ENCODE results near the gene FYN.
A peak's percentile ranks its signal among the peaks of the same experiment; 100 is the strongest.

FYN gene

DNA sequence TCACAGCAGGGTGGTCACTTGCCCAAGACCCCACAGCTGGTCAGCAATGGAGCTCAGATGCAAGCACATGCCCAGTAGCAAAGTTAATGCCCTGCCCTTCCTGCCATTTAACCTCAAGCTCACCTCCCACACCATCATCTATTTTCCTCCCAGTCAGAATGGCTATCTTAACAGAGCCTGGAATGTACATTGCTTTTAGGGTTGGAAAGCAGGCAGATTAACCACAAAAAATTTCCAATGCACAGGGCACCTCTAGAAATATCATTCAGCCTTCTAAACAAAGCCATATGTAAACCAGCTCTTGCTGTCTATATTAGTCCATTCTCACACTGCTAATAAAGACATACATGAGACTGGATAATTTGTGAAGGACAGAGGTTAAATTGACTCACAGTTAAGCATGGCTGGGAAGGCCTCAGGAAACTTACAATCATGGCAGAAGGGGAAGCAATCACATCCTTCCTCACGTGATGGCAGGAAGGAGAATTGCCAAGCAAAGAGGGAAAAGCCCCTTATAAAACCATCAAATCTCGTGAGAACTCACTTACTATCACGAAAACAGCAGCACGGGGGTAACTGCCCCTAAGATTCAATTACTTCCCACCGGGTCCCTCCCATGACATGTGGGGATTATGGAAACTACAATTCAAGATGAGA lies 106.9 kb downstream of the FYN start:
- DNase-seq, result peak; percentile 42

DNA sequence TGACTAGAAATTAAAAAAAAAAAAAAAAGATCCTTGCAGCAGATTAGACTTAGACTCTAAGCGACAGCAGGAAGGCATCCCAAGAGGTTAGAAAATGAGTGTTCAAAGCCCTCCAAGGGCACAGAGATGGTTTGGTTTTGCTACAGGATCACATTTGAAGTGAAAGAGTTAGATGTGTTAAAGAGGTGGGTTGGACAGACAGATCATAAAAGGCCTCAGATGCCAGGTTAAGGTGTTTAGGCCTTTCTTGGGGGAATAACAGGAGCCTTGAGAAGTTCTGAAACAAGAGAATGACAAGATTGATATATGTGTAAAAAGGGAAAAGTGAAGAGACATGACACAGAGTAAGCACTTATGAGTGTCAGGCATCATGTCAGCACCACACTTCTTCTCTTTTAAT lies 107.5 kb downstream of the FYN start:
- DNase-seq, result no peak

GRCh38 chr6:111764238-111765175 lies 108.7 kb downstream of the FYN start:
- DNase-seq, result no peak

DNA sequence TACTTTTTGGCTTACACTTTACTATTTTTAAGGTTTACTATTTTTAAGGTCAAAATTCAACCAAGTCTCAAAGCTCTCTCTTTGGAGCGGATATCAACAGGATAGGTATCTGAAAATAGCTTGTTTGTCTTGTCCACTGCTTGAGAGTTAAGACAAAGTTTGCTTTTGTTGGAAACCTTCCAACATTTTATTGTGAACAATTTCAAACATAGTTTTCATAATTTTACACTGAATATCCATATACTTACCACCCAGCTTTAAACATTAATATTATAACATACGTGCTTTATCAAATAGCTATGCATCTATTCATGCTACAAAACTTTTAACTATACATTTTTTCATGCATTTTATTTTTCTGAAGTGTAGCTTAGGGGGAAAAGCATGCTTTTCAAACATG lies 109.9 kb downstream of the FYN start:
- peak; percentile 59 for DNase-seq

DNA sequence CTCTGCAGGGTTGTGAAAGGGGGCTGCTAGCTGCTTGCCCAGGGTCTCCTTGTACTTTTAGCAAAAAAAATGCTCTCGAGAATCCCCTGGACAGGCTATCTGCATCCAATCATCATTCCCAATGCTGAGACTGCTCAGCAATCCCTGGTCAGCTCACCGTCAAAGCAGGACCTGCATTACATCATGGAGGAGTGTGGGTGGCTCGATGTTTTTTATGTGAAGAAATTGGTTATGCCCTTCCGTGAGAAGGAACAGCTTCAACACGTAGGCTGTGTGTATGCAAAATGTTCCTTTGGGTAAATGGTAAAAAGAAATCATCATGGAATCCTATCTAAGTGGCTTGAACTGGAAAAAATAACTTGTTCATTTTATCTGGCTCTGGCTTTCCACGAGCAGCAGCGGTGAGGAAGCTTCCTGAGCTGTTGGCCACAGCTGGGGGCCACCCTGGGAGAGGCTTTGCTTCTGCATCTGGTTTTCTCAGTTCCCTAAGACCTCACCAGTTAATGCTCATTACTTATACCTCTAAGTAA lies 111.4 kb downstream of the FYN start:
- DNase-seq, result no peak

GRCh38 chr6:111761212-111761611 lies 112.0 kb downstream of the FYN start:
- DNase-seq, result no peak

GRCh38 chr6:111759836-111760785 lies 113.1 kb downstream of the FYN start:
- peak; percentile 18 for DNase-seq

GRCh38 chr6:111759331-111759835 lies 113.9 kb downstream of the FYN start:
- DNase-seq, result no peak

- no peak for DNase-seq
Measured at GRCh38 chr6:111758608-111759329, 114.5 kb downstream of the FYN start.

DNA sequence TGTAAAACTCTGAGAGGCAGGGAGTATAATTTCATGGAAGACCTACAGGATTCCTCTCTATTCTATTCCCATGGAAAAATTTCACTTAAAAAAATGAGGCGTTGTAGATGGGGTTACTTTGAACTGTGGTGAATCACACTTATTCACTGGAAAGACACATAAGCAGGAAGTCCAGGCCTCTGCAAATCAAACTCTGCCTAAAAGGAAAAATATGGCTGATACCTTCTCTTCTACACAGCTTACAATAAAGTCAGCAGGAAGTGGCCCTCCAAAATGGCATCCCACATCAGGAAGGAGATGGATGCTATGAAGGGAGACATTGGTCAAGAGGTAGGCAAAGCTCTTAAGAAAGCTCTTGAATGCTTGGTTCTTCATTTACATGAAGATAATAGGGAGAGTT lies 115.9 kb downstream of the FYN start:
- peak; percentile 59 for DNase-seq

DNA sequence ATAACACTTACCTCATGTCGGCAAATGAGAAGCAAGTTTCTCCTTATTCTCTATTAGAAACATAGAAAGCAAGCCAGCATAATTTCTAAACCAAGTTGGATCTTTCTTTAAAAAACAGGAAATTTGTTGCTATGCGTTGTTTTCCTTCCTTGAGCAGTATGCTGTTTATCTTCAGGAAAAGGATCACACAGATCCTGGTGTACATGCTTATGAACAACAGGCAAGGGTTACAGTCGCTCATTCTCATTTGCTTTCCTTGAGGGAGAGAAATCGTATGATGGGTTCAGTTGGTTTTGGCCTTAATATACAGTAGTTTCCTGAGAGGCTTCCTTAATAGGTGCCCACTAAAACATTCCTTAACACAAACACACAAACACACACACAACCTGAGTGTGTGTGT lies 118.8 kb downstream of the FYN start:
- DNase-seq, result no peak

GRCh38 chr6:111753573-111753972 lies 119.7 kb downstream of the FYN start:
- no peak for DNase-seq

DNA sequence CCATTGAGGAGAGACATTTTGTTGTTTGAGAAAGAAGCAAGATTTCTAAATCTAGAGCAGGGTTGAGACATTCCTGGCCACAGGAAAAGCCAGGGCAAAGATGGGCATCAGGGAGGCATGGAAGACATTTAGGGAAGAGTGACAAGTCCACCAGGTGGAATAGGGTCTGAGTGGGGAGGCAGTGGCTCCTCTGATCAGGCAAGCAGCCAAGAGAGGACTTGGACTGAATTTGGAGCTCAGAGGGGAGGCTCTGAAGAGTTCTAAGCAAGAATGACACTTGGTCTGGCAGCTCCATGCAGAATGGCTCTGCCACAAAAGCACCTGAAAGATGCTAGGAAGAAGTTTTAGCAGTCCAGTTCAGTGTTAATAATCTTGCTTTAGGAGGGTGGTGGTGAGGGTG lies 120.8 kb downstream of the FYN start:
- DNase-seq, result no peak

DNA sequence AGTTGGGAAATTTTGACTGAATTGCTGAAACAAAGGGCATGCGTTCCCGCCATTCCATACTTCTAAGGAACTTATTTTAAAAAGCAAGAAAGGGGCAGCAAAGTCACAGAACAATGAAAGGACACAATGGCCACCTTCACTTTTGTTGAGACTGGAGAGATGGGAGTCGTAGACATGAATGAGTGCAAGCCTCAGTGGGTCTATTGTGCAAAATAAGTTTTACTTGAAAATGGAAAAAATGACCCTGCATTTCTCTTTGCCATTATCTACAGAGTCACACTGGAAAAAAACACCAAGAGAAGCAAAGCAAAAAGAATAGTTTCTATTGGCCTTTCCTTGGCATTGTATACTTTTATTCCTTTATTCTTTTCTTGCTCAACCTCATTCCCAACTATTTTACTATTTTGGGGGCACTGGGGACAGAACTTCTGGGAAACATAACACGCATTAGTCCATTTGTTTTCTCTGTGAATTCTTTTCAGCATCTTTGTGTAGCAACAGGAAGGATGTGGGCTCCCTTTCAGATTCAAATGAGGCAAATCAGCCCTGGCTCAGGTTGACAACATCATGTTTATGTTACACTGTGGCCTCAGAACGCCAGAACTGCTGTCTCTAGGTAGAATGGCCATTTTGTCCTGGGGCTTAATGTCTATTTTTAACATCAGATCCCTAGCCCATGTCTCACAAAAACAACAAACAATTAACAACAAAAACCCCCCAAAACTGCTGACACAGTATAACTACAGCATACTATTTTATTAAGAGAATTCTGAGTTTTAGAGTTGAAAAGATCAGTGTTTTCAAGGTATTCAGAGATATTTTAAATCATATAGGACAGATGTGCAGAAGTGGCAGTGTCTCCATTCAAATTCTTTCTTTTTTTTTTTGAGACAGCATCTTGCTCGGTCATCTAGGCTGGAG lies 122.2 kb downstream of the FYN start:
- DNase-seq, result no peak

- DNase-seq, result no peak
Measured at GRCh38 chr6:111750153-111750552, 123.1 kb downstream of the FYN start.

DNA sequence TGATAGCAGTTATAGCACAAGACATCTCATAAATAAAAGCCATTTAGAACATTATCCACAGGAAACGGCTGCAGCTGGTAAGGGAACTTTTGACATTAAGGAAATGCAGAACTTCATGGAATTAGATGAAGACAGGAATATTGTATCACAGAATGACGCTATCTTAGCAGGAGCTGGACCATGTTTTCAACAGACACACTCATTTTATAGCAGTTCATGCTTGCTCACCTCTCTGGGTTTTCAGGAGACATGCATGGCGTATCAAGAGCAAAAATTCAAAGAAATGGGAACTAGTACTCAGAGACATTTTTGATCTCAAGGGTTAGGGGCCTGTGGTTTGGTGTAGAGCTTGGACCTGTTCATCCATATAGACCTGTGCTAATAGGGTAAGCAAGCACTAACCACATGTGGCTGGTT lies 125.0 kb downstream of the FYN start:
- no peak for DNase-seq

DNA sequence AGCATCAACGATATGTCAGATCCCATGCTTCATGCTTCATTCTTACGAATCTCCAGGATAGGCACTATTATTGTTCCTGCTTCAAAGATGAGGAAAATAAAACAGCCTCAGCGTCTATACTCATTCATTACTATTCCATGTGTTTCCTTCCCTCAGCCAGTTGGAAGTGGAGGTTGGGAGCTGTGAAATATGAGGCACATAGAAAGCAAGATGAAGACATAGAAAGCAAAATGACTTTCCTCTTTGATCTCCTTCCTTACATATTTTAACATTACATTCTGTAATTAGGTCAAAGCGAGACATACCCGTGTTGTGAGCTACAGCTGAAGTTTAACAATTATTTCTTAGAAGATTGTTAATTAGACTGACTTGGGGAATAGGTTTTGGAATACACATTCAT lies 125.4 kb downstream of the FYN start:
- DNase-seq, result no peak

DNA sequence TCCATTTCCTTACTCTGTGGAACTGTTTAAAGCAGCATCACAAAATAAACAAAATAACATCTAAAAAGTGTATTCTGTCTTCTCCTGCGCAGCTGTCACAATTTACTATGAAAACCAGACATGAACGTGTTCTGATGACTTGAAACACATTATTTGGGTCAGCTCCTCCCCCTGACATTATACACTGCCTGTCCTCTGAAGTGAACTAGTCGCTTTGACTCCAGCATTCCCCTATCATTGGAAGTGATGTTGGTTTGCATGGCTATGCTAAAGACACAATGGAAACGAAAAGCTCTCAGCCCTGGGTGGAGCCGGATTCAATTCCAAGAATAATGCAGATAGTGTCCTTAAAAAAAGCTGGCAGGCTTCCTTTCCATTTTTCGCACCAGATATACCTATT lies 125.9 kb downstream of the FYN start:
- no peak for DNase-seq

DNA sequence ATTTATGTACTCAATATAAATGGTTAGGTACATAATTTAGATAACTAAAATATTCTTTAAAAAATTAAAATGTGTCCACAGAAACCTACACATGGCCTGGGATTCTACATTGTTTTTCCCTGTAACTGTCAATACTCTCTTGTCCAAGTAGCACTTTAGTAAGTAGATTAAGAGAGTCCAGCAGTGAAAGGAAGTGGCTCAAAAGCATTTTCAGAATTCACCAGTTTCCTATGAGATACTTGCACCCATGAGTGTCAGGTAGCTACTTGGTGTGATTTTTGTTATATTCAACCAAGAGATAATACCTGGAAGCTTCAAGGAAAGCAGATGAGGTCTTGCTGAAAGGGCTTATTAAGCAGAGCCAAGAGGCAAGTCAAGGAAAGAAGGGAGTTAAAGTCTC lies 126.3 kb downstream of the FYN start:
- DNase-seq, result no peak

GRCh38 chr6:111745636-111746035 lies 127.6 kb downstream of the FYN start:
- no peak for DNase-seq

DNA sequence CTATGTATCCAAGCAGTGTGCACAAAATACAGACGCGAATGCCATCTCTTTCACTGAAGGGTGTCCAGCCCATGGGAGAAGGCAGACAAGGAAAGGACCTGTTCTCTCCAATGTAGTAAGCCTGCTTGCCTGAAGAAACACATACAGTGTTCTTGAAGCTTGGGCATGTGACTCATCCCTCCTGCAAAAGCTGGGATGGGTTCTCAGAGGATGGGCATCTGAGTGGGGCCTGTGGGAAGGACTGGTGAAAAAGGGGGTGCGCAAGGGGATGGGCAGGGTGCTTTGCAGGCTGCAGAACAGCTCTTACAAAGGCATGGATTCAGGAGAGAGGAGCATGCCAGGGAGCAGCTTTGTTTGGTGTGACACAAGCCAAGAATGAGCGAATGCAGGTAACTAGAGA lies 128.1 kb downstream of the FYN start:
- DNase-seq, result no peak
